SK-N-SH (cell line): Measurements from ENCODE around the gene PTPRK. TPM values are rescaled to one million over a fixed set of nuclear protein-coding genes. Genes with fewer than 3 reads are reported as not detected.

Experiments
- CTCF ChIA-PET: fragments of 300-600, 350-600 bp; formaldehyde crosslinking; extraction: SDS; loops from one replicate; lab custom pipeline; 2021; lab: Yijun Ruan, JAX
- POLR2A ChIA-PET: fragments of 350-600 bp; sonication (Branson Sonifier 250); formaldehyde crosslinking; extraction: SDS; loops from one replicate; lab custom pipeline; 2020; ENCODE audit warnings: antibody characterized with exemption, inconsistent platforms; lab: Yijun Ruan, JAX
- DNase-seq: peaks from one replicate; pipeline ENCODE4 v3.0.0; 2012
- H2AFZ ChIP-seq: fragments of 200-600 bp; sonication (generic); 2 replicates; pipeline ENCODE4 v1.8.1; 2016; ENCODE audit warnings: antibody characterized with exemption, mild to moderate bottlenecking, low read depth
- H3F3A ChIP-seq: fragments of 200-600 bp; sonication (generic); replicated peaks from 2 replicates; pipeline ENCODE3; 2016; ENCODE audit warnings: antibody characterized with exemption, mild to moderate bottlenecking; ENCODE audit not compliant: insufficient read depth
- H3K27ac ChIP-seq, 2 experiments: fragments of 200-500 bp in 1 of 2; fragments of 200-600 bp in 1 of 2; sonication (Bioruptor generic) in 1 of 2; sonication (generic), shearing (Covaris generic) in 1 of 2; 2 replicates each; pipeline versions ENCODE4 v1.5.1 to v1.6.1; 2014 to 2016; ENCODE audit warnings: low read depth in 2 of 2, inconsistent platforms in 1 of 2, low read length in 1 of 2, mild to moderate bottlenecking in 1 of 2, mixed read lengths in 1 of 2
- H3K27me3 ChIP-seq: fragments of 200-600 bp; sonication (generic), shearing (Covaris generic); 2 replicates; pipeline ENCODE4 v1.6.1; 2016; ENCODE audit warnings: mixed run types; ENCODE audit not compliant: insufficient read depth
- H3K36me3 ChIP-seq, 2 experiments: fragments of 200-500 bp in 1 of 2; fragments of 200-600 bp in 1 of 2; sonication (Bioruptor generic) in 1 of 2; sonication (generic) in 1 of 2; replicated peaks in 1 of 2; 2 replicates each; pipeline versions ENCODE3 to v1.5.1; 2014 to 2016; ENCODE audit warnings: low read length in 1 of 2, mild to moderate bottlenecking in 1 of 2; ENCODE audit not compliant: insufficient read depth in 2 of 2, control insufficient read depth in 1 of 2
- H3K4me1 ChIP-seq, 2 experiments: fragments of 200-500 bp in 1 of 2; fragments of 200-600 bp in 1 of 2; sonication (Bioruptor generic) in 1 of 2; sonication (generic), shearing (Covaris generic) in 1 of 2; 2 replicates each; pipeline versions ENCODE4 v1.5.1 to v1.6.1; 2014 to 2016; ENCODE audit warnings: low read depth in 1 of 2, low read length in 1 of 2, mixed run types in 1 of 2; ENCODE audit not compliant: insufficient read depth in 2 of 2, control insufficient read depth in 1 of 2
- H3K4me2 ChIP-seq: fragments of 200-600 bp; sonication (generic), shearing (Covaris generic); 2 replicates; pipeline ENCODE4 v1.6.1; 2017; ENCODE audit warnings: mixed run types
- H3K4me3 ChIP-seq, 2 experiments: fragments of 200-500 bp in 1 of 2; fragments of 200-600 bp in 1 of 2; sonication (Bioruptor generic) in 1 of 2; sonication (generic), shearing (Covaris generic) in 1 of 2; 2 replicates each; pipeline versions ENCODE4 v1.5.1 to v1.8.1; 2014 to 2016; ENCODE audit warnings: low read depth in 2 of 2, inconsistent platforms in 1 of 2, low read length in 1 of 2, mild to moderate bottlenecking in 1 of 2, mixed read lengths in 1 of 2, moderate library complexity in 1 of 2
- H3K79me2 ChIP-seq: fragments of 200-600 bp; sonication (generic); 2 replicates; pipeline ENCODE4 v1.8.1; 2017; ENCODE audit warnings: mild to moderate bottlenecking; ENCODE audit not compliant: insufficient read depth
- H3K9ac ChIP-seq: fragments of 200-600 bp; sonication (generic); 2 replicates; pipeline ENCODE4 v1.6.1; 2017; ENCODE audit warnings: mixed run types
- H3K9me2 ChIP-seq: fragments of 200-600 bp; sonication (generic); 2 replicates; pipeline ENCODE4 v1.6.1; 2017; ENCODE audit warnings: mixed run types
- H3K9me3 ChIP-seq: fragments of 200-600 bp; sonication (generic); 2 replicates; pipeline ENCODE4 v1.6.1; 2017; ENCODE audit warnings: mixed run types, mild to moderate bottlenecking, moderate library complexity
- H4K20me1 ChIP-seq: fragments of 200-600 bp; sonication (generic); 2 replicates; pipeline ENCODE4 v1.6.1; 2017; ENCODE audit warnings: mild to moderate bottlenecking, mixed run types; ENCODE audit not compliant: insufficient read depth
- CHD2 ChIP-seq: fragments of 150-350 bp; IDR thresholded peaks from 2 replicates; pipeline ENCODE4 v1.6.1; 2018; ENCODE audit warnings: low read length; ENCODE audit not compliant: partially characterized antibody
- EP300 ChIP-seq, 2 experiments: IDR thresholded peaks; 2 replicates each; pipeline versions ENCODE4 v1.4.0 to v1.6.1; 2012; ENCODE audit warnings: borderline replicate concordance in 1 of 2, low read depth in 1 of 2, low read length in 1 of 2
- EZH2phosphoT487 ChIP-seq: fragments of 200-600 bp; sonication (generic); IDR thresholded peaks from 2 replicates; pipeline ENCODE4 v1.6.1; 2017; ENCODE audit warnings: low read depth, mixed run types, mild to moderate bottlenecking, antibody characterized with exemption, moderate library complexity, borderline replicate concordance
- FOXJ3 ChIP-seq: sonication (generic); formaldehyde crosslinking; IDR thresholded peaks from 2 replicates; pipeline ENCODE4 v1.5.1; 2020; ENCODE audit warnings: mild to moderate bottlenecking, missing genetic modification reagents
- GATA2 ChIP-seq: sonication (generic); formaldehyde crosslinking; IDR thresholded peaks from 2 replicates; pipeline ENCODE4 v1.5.0; 2020; ENCODE audit warnings: mild to moderate bottlenecking, missing genetic modification reagents
- JUND ChIP-seq: IDR thresholded peaks from 2 replicates; pipeline ENCODE4 v1.4.0; 2012
- NFIC ChIP-seq: IDR thresholded peaks from 2 replicates; pipeline ENCODE4 v1.4.0; 2012; ENCODE audit warnings: borderline replicate concordance
- NRF1 ChIP-seq: IDR thresholded peaks from 2 replicates; pipeline ENCODE4 v1.6.1; 2012; ENCODE audit warnings: low read depth, mild to moderate bottlenecking, low read length
- RXRA ChIP-seq: IDR thresholded peaks from 2 replicates; pipeline ENCODE4 v1.4.0; 2012; ENCODE audit warnings: low read depth, mild to moderate bottlenecking, borderline replicate concordance
- SIN3A ChIP-seq: IDR thresholded peaks from 2 replicates; pipeline ENCODE4 v1.6.1; 2012; ENCODE audit warnings: low read depth, mild to moderate bottlenecking, low read length, moderate library complexity, borderline replicate concordance
- TAF1 ChIP-seq: IDR thresholded peaks from 2 replicates; pipeline ENCODE4 v1.6.1; 2012; ENCODE audit warnings: low read depth, mild to moderate bottlenecking, low read length, moderate library complexity, borderline replicate concordance
- YY1 ChIP-seq: IDR thresholded peaks from 2 replicates; pipeline ENCODE4 v1.4.0; 2012; ENCODE audit warnings: low read depth, mild to moderate bottlenecking
- WGBS: methylation state at CpG from one replicate; pipeline ENCODE4 v1.1.6; 2017; ENCODE audit warnings: low lambda C conversion rate; 5-methylcytosine and 5-hydroxymethylcytosine counted together
- polyA plus RNA-seq, 3 experiments: library from polyadenylated mRNA; depleted of rRNA; stranded (reverse); fragments of >200 nt; gene quantifications; 2 replicates each; pipeline ENCODE4 v1.2.3, GENCODE V29; 2012
- TF ChIP-seq, protein P1 (sequence below): fragments of 150-350 bp; IDR thresholded peaks from 2 replicates; pipeline ENCODE4 v1.6.1; 2016; ENCODE audit warnings: mild to moderate bottlenecking, low read depth, low read length
- TF ChIP-seq, protein P2 (sequence below): fragments of 200-600 bp; sonication (generic); IDR thresholded peaks from 2 replicates; pipeline ENCODE4 v1.6.1; 2017; ENCODE audit warnings: antibody characterized with exemption, mild to moderate bottlenecking, moderate library complexity
- TF ChIP-seq, protein P3 (sequence below): IDR thresholded peaks from 2 replicates; pipeline ENCODE4 v1.4.0; 2012; ENCODE audit warnings: low read depth, borderline replicate concordance
- TF ChIP-seq, protein P4 (sequence below): fragments of 150-350 bp; IDR thresholded peaks from 2 replicates; pipeline ENCODE4 v1.6.1; 2017; ENCODE audit warnings: antibody characterized with exemption, low read length, low read depth, borderline replicate concordance
- TF ChIP-seq, protein P5 (sequence below): IDR thresholded peaks from 2 replicates; pipeline ENCODE4; 2012
- TF ChIP-seq, protein P6 (sequence below): IDR thresholded peaks from 2 replicates; pipeline ENCODE4 v1.4.0; 2012; ENCODE audit warnings: low read depth

PTPRK gene
- polyA plus RNA-seq, 1 of the 3 experiments (the other 2 are of a cell fraction), result 9.5 TPM

DNA sequence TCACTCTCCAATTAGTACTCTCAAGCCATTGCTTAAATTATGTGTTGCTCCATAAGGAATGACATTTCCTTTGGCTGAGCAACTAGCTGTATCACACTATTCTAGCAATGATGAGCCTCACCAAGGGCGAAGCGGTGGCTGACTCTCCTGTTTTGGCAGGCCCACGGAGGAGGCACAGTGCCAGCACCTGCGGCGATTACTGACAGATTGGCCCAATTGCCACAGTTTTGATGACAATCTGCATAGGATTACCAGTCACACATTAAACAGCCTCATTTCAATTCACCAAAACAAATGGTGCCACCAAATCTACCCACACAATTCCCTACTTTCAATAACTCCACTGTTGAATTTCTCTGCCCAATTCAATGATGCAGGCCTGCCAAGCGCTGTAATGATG, 286.9 kb downstream of the PTPRK start:
- Histone ChIP-seq H3K79me2 (no peaks in the 10 kb centered on the region), H3K9me3 (no peaks in the 10 kb centered on the region), H3K9ac (no peak overlapping the region), H3K9me2 (no peaks in the 10 kb centered on the region), H4K20me1 (no peaks in the 10 kb centered on the region), H3K27ac (no peak overlapping the region), H2AFZ (no peak overlapping the region), H3K4me2 (no peak overlapping the region), H3K4me3 (no peak overlapping the region), H3K4me1 (no peaks in the 10 kb centered on the region), H3K27me3 (no peaks in the 10 kb centered on the region), H3F3A (no peaks in the 10 kb centered on the region), H3K36me3 (peaks cover 0 to 10% of the 10 kb centered on the region in 2 experiments)
- WGBS, result 100% methylated on average over 6 of the region's 6 CpGs
- TF ChIP-seq EZH2phosphoT487 (no peak), JUND (no peak), YY1 (no peak)
- TF ChIP-seq, protein P1, sequence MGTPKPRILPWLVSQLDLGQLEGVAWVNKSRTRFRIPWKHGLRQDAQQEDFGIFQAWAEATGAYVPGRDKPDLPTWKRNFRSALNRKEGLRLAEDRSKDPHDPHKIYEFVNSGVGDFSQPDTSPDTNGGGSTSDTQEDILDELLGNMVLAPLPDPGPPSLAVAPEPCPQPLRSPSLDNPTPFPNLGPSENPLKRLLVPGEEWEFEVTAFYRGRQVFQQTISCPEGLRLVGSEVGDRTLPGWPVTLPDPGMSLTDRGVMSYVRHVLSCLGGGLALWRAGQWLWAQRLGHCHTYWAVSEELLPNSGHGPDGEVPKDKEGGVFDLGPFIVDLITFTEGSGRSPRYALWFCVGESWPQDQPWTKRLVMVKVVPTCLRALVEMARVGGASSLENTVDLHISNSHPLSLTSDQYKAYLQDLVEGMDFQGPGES, result no peak
- TF ChIP-seq, protein P2, sequence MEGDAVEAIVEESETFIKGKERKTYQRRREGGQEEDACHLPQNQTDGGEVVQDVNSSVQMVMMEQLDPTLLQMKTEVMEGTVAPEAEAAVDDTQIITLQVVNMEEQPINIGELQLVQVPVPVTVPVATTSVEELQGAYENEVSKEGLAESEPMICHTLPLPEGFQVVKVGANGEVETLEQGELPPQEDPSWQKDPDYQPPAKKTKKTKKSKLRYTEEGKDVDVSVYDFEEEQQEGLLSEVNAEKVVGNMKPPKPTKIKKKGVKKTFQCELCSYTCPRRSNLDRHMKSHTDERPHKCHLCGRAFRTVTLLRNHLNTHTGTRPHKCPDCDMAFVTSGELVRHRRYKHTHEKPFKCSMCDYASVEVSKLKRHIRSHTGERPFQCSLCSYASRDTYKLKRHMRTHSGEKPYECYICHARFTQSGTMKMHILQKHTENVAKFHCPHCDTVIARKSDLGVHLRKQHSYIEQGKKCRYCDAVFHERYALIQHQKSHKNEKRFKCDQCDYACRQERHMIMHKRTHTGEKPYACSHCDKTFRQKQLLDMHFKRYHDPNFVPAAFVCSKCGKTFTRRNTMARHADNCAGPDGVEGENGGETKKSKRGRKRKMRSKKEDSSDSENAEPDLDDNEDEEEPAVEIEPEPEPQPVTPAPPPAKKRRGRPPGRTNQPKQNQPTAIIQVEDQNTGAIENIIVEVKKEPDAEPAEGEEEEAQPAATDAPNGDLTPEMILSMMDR, result no peak
- TF ChIP-seq, protein P3, sequence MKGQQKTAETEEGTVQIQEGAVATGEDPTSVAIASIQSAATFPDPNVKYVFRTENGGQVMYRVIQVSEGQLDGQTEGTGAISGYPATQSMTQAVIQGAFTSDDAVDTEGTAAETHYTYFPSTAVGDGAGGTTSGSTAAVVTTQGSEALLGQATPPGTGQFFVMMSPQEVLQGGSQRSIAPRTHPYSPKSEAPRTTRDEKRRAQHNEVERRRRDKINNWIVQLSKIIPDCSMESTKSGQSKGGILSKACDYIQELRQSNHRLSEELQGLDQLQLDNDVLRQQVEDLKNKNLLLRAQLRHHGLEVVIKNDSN, result no peak
- ChIA-PET POLR2A (no interaction called here), CTCF (no interaction called here)
- no peak for DNase-seq

DNA sequence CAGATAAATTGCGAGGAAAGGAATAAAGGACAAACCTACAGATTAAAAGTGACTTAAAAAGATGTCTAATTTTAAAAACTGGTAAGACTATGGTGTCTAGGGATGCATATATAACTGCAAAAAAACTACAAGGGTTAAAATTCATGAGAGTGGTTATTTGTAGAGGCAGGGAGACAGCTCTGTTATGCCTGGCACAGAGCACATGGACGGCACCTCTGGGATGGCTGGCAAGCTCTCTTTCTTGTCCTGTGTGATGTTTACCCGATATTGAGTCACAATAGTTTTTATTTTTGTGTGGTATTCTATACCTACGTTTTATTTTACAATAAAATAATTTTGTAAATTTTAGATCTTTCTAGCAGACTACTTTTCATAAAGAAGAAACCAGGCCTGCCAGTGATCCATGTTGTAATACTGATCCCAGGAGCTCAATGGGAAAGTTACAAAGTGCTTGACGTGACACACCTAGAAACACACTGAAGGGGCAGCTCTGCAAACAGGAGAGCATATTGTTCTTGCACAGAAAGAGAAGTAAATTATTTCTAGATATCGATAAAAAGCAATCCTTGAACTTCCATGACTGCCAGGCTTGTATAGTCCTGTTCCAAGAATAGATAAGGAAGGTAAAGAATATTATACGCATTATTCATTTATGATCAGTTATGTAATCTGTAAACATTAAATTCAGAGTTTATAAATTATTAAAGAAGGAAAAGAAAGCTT, 290.0 kb downstream of the PTPRK start:
- no peaks in the 10 kb centered on the region for H3K79me2 ChIP-seq
- DNase-seq, result no peak
- no peak overlapping the region for H3K27ac ChIP-seq
- no peaks in the 10 kb centered on the region for H3K9me2 ChIP-seq
- H2AFZ ChIP-seq, result no peak overlapping the region
- H3K9ac ChIP-seq, result no peak overlapping the region
- 78% methylated on average over 7 of the region's 7 CpGs for WGBS
- no peaks in the 10 kb centered on the region for H3F3A ChIP-seq
- H3K4me3 ChIP-seq, result no peak overlapping the region
- ChIA-PET POLR2A (no interaction called here), CTCF (no interaction called here)
- H3K27me3 ChIP-seq, result no peaks in the 10 kb centered on the region
- peaks cover 0 to 8% of the 10 kb centered on the region in 2 experiments for H3K36me3 ChIP-seq
- no peak overlapping the region for H3K4me2 ChIP-seq
- H4K20me1 ChIP-seq, result no peaks in the 10 kb centered on the region
- no peaks in the 10 kb centered on the region for H3K4me1 ChIP-seq
- no peaks in the 10 kb centered on the region for H3K9me3 ChIP-seq
- TF ChIP-seq, protein P4, sequence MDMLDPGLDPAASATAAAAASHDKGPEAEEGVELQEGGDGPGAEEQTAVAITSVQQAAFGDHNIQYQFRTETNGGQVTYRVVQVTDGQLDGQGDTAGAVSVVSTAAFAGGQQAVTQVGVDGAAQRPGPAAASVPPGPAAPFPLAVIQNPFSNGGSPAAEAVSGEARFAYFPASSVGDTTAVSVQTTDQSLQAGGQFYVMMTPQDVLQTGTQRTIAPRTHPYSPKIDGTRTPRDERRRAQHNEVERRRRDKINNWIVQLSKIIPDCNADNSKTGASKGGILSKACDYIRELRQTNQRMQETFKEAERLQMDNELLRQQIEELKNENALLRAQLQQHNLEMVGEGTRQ, result no peak
- TF ChIP-seq GATA2 (CRISPR knock-in tag), result no peak
- TF ChIP-seq NRF1, result no peak
- no peak for TF ChIP-seq SIN3A
- TF ChIP-seq, protein P5, sequence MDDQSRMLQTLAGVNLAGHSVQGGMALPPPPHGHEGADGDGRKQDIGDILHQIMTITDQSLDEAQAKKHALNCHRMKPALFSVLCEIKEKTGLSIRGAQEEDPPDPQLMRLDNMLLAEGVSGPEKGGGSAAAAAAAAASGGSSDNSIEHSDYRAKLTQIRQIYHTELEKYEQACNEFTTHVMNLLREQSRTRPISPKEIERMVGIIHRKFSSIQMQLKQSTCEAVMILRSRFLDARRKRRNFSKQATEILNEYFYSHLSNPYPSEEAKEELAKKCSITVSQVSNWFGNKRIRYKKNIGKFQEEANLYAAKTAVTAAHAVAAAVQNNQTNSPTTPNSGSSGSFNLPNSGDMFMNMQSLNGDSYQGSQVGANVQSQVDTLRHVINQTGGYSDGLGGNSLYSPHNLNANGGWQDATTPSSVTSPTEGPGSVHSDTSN, result no peak
- TF ChIP-seq, protein P6, sequence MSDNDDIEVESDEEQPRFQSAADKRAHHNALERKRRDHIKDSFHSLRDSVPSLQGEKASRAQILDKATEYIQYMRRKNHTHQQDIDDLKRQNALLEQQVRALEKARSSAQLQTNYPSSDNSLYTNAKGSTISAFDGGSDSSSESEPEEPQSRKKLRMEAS, result no peak
- no peak for TF ChIP-seq EP300 (IDR thresholded peaks at IDR 0.05; ENCODE audit: borderline replicate concordance in 1 of 2, low read depth in 1 of 2, low read length in 1 of 2)
- TF ChIP-seq JUND, result no peak
- TF ChIP-seq, protein P2, result no peak
- no peak for TF ChIP-seq RXRA
- no peak for TF ChIP-seq FOXJ3 (CRISPR knock-in tag)
- TF ChIP-seq NFIC, result no peak
- no peak for TF ChIP-seq CHD2
- TF ChIP-seq TAF1, result no peak
